Vagina (tissue), 2 donors: ENCODE data around the gene MED13L.

ENCODE experiments used
- POLR2AphosphoS5 ChIP-seq, 2 donors: sonication (generic); formaldehyde crosslinking; IDR thresholded peaks; one replicate each; pipeline ENCODE4 v1.9.0; 2017; ENCODE audit warnings: antibody characterized with exemption in 2 of 2, mild to moderate bottlenecking in 2 of 2, low read depth in 1 of 2; ENCODE audit not compliant: insufficient read depth in 1 of 2
- TF ChIP-seq, protein P1 (sequence below), 3 experiments: fragments of 450-650 bp in 2 of 3; fragments of 200-600 bp in 1 of 3; sonication (generic) in 1 of 3; IDR thresholded peaks; one replicate each; pipeline ENCODE4 v1.5.1; 2017 to 2019; ENCODE audit warnings: antibody characterized with exemption in 3 of 3, mild to moderate bottlenecking in 2 of 3, moderate library complexity in 2 of 3

DNA sequence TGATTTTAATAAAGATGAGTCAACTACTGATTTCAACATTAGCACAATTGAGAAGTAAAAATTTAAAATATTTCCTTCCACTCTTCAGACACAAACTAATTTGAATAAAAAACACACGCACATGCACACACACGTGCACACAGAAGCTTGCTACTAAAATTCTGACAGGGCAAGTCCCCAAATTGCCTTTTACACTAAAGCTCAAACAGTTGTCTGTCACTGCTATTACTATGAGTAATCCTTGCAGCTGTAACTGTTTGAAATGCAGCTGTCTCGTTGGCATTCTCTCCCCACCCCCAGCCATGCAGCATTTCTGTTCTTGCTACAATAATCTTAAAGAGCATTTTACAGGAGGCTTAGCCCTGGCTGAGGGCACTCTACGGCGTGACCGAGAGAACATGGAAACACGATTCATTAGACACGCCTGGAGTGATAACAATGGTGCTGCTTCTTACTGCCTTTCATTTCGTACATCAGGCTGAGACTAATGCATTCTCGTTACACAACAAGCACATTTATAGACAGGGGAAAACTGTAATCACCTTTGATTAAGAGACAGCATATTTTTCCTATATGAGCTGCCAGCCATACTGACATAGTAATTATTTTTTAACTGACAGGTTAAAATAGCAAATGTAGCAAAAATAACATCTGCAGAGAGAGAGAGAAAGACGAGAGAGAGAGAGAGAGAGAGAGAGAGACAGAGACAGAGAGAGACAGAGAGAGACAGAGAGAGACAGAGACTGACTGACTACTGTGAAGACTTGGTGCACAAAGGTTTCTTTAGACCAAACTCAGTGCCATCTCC lies 153.8 kb downstream of the MED13L start:
- TF ChIP-seq POLR2AphosphoS5 (IDR thresholded peaks at IDR 0.05; ENCODE audit: insufficient read depth in 1 of 2, low read depth in 1 of 2) = peak in 1 of 2 donors; percentile 23
- TF ChIP-seq, protein P1, sequence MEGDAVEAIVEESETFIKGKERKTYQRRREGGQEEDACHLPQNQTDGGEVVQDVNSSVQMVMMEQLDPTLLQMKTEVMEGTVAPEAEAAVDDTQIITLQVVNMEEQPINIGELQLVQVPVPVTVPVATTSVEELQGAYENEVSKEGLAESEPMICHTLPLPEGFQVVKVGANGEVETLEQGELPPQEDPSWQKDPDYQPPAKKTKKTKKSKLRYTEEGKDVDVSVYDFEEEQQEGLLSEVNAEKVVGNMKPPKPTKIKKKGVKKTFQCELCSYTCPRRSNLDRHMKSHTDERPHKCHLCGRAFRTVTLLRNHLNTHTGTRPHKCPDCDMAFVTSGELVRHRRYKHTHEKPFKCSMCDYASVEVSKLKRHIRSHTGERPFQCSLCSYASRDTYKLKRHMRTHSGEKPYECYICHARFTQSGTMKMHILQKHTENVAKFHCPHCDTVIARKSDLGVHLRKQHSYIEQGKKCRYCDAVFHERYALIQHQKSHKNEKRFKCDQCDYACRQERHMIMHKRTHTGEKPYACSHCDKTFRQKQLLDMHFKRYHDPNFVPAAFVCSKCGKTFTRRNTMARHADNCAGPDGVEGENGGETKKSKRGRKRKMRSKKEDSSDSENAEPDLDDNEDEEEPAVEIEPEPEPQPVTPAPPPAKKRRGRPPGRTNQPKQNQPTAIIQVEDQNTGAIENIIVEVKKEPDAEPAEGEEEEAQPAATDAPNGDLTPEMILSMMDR (IDR thresholded peaks at IDR 0.05) = no peak
